ENCODE results near the gene BCL2L14.
A peak's percentile ranks its signal among the peaks of the same experiment; 100 is the strongest.

Gene BCL2L14, protein sequence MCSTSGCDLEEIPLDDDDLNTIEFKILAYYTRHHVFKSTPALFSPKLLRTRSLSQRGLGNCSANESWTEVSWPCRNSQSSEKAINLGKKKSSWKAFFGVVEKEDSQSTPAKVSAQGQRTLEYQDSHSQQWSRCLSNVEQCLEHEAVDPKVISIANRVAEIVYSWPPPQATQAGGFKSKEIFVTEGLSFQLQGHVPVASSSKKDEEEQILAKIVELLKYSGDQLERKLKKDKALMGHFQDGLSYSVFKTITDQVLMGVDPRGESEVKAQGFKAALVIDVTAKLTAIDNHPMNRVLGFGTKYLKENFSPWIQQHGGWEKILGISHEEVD

DNA sequence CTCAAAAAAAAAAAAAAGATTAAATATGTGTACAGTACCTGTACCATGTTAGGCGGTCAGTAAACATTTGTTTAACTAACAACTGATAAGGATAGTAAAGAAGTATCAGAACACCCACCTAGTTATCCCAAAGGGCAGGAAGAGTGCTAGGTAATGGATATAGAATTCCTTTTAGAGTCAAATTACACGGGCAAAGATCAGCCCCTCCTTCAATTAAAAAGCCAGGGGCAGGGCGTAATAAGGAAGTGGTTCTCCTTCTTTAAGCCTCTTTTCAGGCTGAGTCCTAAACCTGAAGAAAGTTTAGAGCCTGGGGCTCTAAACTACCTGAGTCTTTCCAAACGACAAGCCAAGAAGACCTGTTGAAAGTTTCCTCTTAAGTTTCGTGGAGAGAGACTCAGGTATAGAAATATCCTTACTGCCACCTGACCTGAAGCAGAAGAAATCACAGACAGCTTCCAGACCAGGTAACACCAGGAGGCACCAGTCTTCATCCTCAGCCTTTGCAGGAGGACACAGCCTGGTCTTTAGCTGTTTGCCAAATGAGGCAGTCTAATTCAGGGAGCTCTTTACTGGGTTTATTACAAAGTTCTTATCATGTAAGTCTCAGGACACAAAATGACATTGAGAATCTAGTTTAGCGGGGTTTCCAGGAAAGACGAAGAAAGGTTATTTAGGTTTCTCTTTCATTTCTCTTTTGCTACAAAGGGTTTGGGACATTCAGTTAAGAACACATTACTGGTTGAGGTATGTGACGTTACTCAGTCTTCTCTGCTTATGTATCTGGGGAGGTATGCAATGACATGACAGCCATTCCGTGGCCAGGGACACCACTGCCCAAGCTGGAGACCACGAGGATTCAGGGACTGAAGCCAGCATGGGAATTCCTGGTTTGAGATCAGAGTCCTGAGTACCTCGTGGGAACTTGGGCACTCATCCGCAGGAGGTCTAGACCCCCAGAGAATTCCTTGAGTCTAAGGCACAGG is at the start of gene BCL2L14:
Gene BCL2L14, plus strand, starts transcription at position 266 of the 983 bp plus-strand sequence. CDS start 8,367 bp downstream, outside the sequence.
- Histone ChIP-seq H3K4me3 (no peak within 1 kb of the TSS), H3K9me3 (no peaks in the 10 kb centered on the region), H3K27me3 (ENCODE audit: low read depth) (no peaks in the 10 kb centered on the region), H3K36me3 (replicated peaks) (no peaks in the 10 kb centered on the region), H3K4me1 (no peaks in the 10 kb centered on the region; the same call in 1 of the 2 replicates)
- in situ Hi-C loops (cut with MboI; ENCODE audit: low sequenced_read_pairs), result no loop called here
- no peak for DNase-seq (ENCODE audit: low spot score in 2 of 2)

DNA sequence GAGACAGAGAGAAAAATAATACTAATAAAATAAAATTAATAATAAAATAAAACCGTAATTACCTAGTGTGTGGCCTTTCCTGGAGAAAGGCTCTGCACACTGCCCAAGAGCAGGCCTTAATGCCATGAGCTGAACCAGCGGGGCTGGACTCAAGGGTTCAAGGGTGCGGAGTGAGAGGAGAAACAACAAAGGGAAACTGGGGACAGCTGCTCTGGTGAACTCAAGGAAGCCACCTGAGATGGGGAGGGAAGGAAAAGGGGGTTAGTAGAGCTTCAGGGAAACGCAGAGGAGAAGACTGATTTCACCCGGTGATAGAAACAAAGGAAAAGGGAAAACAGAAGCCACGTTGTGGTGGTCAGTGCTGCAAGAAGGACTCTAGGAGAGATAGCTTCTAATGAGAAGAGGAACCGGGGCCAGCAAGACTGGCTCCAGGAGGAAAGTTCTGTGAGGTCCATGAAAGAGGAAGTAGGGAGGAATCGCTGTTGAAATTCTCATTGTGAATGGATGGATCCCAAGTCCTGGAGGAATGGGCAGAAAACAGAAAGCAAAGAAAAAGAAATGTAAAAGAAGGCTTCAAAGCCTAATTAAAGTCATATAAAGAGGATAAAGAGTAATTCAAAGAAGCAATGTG is 48.3 kb upstream of the BCL2L14 start:
- no peaks in the 10 kb centered on the region for H3K4me1 ChIP-seq
- no peak for DNase-seq (ENCODE audit: low spot score in 2 of 2)
- in situ Hi-C loops (cut with MboI; ENCODE audit: low sequenced_read_pairs), result no loop called here

DNA sequence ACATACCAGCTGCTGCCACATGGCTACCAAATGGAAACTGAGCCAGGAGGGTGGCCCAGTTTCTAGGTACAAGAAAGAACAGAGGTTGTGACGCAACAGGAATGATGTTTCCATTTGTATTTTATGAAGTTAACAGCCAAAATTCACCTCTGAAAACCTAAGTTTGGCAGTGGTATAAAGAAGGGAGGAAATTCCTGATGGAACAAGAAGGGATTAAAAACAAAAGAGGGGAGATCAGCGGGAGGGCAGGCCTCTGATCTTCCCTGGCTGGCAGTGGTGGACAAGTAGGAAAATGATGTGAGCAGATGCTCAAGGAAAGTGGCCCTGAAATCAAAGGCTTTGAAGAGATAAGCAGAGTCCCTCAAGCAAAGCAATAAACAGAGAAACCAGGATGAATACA is 47.3 kb upstream of the BCL2L14 start:
- in situ Hi-C loops (cut with MboI; ENCODE audit: low sequenced_read_pairs), result no loop called here
- Histone ChIP-seq H3K27me3 (ENCODE audit: low read depth) (no peaks in the 10 kb centered on the region), H3K4me1 (no peaks in the 10 kb centered on the region), H3K36me3 (replicated peaks) (no peaks in the 10 kb centered on the region), H3K4me3 (no peak overlapping the region), H3K9me3 (peaks cover 5% of the 10 kb centered on the region; the same call in 1 of the 2 replicates)
- DNase-seq (ENCODE audit: low spot score in 2 of 2), result no peak

More for the DNA sequence above, 48.3 kb upstream of the BCL2L14 start:
- Histone ChIP-seq H3K9me3 (peaks cover 5% of the 10 kb centered on the region; the same call in 1 of the 2 replicates), H3K36me3 (replicated peaks) (no peaks in the 10 kb centered on the region), H3K27me3 (ENCODE audit: low read depth) (no peaks in the 10 kb centered on the region), H3K4me3 (no peak overlapping the region)

DNA sequence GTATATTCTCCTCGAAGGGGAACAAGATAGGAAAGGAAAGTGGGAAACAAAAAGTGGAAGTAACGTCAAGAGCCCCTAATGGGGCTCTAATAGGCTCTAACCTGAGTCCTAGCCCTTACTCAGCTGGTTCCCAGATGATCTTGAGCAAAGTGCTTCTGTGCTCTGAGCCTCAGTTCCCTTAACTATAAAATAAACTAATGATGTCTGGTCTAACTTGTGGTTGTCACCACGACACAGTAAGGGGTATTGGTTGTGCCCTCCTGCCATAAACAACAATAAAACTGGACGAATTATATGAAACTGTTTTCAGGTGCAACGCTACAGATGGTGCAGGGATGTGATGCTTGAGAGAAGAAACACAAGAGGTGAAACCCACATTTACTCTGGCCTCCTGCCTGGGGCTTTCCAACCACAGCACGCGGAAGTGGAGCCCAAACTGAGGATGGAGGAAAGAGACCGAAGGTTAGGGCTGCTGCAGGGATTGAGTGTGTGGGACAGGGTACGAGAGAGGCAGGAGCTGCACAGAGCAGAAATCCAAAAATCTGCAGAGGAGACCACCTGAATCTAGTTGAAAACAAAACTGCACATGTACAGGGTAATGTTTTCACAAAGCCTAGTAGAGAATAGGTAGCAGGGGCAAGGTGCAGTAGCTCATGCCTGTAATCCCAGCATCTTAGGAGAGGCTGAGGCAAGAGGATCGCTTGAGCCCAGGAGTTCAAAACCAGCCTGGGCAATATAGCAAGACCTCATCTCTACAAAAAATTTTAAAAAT is 45.6 kb upstream of the BCL2L14 start:
- Histone ChIP-seq H3K4me1 (no peaks in the 10 kb centered on the region), H3K27me3 (ENCODE audit: low read depth) (no peaks in the 10 kb centered on the region), H3K9me3 (peaks cover 5% of the 10 kb centered on the region; the same call in 1 of the 2 replicates), H3K4me3 (no peak overlapping the region), H3K36me3 (replicated peaks) (no peaks in the 10 kb centered on the region)
- no peak for DNase-seq (ENCODE audit: low spot score in 2 of 2)
- in situ Hi-C loops (cut with MboI; ENCODE audit: low sequenced_read_pairs), result no loop called here

DNA sequence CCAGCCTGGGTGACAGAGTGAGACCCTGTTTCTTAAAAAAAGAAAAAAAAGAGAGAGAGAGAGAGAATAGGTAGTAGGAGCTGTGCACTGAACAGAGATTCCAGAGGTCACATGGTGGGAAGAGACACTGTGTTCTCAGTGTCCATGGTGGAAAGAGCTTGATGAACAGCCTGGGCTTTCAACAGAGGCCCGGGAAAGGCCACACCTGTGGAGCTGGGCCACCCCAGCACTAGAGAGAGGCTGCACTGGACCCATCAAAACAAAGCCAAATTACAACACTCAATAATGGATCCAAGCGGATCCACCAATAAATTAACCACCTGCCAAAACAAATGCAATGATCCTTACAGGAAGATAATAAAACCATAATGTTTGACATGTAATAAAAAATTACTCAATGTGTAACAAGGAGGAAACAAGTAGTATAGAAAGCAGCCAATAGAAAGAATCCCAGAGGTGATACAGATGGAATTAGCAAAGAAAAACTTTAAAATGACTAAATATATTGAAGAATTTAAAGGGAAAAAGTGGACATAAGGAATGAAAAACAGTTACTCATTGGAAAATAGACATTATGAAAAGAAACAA is 44.8 kb upstream of the BCL2L14 start:
- H3K4me1 ChIP-seq, result no peaks in the 10 kb centered on the region

DNA sequence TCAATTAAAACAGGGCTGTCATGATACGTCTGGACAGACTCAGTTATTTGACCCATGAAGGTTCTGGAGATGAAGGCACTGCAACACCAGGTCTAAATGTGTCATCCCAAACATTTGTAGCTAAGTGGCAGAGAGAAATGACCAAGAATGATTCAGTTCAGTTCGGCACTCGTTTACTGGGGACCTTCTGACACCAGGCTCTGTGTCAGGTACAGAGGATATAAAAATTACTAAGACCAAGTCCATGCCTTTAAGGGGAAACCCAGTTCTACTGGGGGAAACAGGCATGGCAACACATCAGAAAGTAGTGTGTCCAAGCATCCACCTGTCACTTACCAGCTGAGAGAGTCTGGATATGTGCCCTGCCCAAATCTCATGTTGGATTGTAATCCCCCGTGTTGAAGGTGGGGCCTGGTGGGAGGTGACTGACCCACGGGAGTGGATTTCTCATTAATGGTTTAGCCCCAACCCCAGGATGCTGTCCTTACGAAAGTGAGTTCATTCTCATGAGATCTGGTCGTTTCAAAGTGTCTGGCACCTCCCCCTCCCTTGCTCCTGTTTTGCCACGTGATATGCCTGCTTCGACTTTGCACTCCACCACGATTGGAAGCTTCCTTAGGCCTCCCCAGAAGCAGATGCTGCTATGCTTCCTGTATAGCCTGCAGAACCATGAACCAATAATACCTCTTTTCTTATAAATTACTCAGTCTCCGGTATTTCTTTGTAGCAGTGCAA is 41.9 kb upstream of the BCL2L14 start:
- peaks cover 10% of the 10 kb centered on the region for H3K4me1 ChIP-seq
- no peaks in the 10 kb centered on the region for H3K36me3 ChIP-seq (replicated peaks)
- in situ Hi-C loops (cut with MboI; ENCODE audit: low sequenced_read_pairs), result no loop called here
- no peaks in the 10 kb centered on the region for H3K27me3 ChIP-seq (ENCODE audit: low read depth)
- peaks cover 5% of the 10 kb centered on the region; the same call in 1 of the 2 replicates for H3K9me3 ChIP-seq
- no peak for DNase-seq (ENCODE audit: low spot score in 2 of 2)
- H3K4me3 ChIP-seq, result no peak overlapping the region

More for the DNA sequence above, 44.8 kb upstream of the BCL2L14 start:
- no peak for DNase-seq (ENCODE audit: low spot score in 2 of 2)
- peaks cover 5% of the 10 kb centered on the region; the same call in 1 of the 2 replicates for H3K9me3 ChIP-seq
- no peak overlapping the region for H3K4me3 ChIP-seq
- no peaks in the 10 kb centered on the region for H3K36me3 ChIP-seq (replicated peaks)
- no peaks in the 10 kb centered on the region for H3K27me3 ChIP-seq (ENCODE audit: low read depth)
- in situ Hi-C loops (cut with MboI; ENCODE audit: low sequenced_read_pairs), result no loop called here

DNA sequence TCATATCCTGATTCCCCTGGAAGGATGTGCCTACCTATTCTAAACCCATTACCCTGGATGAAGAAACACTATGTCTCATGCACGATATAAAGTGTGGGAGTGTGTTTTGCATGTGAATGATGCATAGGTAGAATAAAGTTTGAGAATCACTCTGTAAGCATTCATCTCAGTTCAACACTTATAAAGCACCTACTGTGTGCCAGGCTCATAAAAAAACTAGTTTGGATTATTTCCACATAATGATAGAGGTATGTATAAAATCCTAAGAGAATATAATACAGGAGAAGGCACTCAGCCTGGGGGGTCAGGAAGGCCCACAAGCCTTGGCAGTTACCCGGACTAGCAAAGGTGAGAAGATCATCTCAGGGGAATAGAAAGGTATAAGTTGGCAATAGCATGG is 41.1 kb upstream of the BCL2L14 start:
- in situ Hi-C loops (cut with MboI; ENCODE audit: low sequenced_read_pairs), result loop anchor here (5.0 to 10.0 kb wide), 3 partner anchors 447 to 675 kb away; no protein-coding TSS in a partner anchor
- no peaks in the 10 kb centered on the region for H3K27me3 ChIP-seq (ENCODE audit: low read depth)
- H3K36me3 ChIP-seq (replicated peaks), result no peaks in the 10 kb centered on the region
- no peak overlapping the region for H3K4me3 ChIP-seq
- H3K4me1 ChIP-seq, result peaks cover 10% of the 10 kb centered on the region
- no peak for DNase-seq (ENCODE audit: low spot score in 2 of 2)
- peaks cover 5% of the 10 kb centered on the region; the same call in 1 of the 2 replicates for H3K9me3 ChIP-seq

DNA sequence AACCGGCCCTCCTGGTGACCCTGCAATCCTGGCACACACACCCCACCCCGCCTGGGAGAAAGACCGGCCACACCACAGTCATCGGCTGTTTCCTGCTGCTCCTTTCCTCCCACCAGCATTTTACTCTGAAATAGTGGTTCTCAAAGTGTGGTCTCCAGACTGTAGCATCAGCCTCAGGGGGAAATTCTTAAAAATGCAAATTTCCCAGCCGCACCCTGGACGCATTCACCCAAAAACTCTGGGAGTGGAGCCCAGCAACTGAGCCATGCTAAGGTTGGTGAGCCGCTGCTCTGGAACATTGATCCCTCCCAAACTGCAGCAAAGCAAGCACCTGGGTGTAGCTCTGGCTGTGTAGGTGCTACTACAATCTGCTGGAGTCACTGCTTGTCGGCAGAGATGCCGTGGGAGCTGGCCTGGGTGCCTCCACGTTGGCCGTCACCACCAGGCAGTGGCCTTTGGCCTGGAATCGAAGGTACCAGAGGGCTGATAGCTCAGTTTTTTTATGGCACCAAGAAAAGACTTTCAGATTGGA is 38.4 kb upstream of the BCL2L14 start:
- Histone ChIP-seq H3K36me3 (replicated peaks) (no peaks in the 10 kb centered on the region), H3K4me1 (peaks cover 10% of the 10 kb centered on the region), H3K4me3 (no peak overlapping the region), H3K9me3 (no peaks in the 10 kb centered on the region), H3K27me3 (ENCODE audit: low read depth) (no peaks in the 10 kb centered on the region)
- in situ Hi-C loops (cut with MboI; ENCODE audit: low sequenced_read_pairs), result loop anchor here (5.0 to 10.0 kb wide), 3 partner anchors 450 to 672 kb away; no protein-coding TSS in a partner anchor
- no peak for DNase-seq (ENCODE audit: low spot score in 2 of 2)

DNA sequence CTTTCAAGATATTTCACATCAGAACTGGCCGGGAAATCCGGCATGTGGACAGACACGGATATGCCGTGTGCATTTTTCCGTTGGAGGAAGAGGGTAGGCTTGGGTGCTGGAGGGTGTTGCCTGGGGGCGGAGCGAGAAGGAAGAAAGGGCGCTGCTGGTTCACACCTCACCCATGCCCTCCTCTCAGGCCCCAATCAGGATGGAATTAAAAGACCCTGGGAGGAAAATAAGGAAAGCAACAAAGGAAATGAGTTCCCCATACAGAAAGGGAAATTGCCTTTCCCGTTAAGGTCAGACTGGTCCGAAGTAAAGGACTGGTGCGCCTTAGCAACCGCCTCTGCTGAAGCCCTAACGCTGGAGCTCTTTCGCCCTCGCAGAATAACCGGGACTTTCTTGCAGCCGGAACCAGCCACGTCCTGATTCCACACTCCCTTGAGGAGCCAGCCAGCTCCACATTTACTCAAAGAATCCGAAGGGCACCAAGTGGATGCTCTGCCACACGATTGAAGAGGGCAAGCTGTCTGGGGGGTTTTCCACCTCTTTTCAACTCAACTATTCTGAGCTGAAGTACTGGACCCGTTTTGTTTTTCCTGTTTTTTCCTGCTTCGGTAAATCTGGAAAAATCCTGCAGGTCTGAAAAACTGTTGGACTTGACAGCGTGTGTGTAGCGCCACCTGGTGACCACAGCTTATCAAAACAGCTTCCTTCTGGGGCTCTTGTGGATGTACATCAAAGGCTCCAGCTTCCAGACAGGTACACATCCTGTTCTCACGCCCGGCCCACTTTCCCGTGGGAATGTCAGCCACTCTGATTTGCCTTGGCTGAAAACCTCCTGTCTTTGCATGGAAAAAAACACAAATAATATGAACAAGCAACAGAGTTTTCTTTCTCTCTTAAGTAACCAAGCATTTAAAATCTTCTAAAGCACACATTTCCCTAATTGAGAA is 37.6 kb upstream of the BCL2L14 start:
- H3K4me3 ChIP-seq, result peak overlapping the region; percentile 15
- in situ Hi-C loops (cut with MboI; ENCODE audit: low sequenced_read_pairs), result loop anchor here (5.0 to 10.0 kb wide), 3 partner anchors 451 to 672 kb away; no protein-coding TSS in a partner anchor

DNA sequence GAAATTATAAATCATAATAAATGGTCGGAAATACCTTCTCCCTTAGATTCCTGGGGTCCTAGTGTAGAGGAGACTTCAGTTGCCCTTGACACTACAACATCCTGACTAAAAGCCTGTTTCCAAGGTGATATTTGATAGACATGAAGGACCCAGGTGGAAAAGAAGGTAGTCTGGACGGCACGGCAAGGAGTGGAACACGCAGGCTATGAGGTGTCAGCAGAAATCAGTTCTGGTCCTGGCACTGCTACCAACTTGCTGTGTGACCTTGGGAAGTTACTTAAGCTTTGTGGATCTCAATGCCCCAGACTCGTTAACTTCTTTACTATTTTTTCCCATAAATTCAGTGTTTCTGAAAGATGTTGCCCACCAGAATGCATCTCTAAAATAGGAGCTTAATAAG is 36.9 kb upstream of the BCL2L14 start:
- H3K27me3 ChIP-seq (ENCODE audit: low read depth), result no peaks in the 10 kb centered on the region
- in situ Hi-C loops (cut with MboI; ENCODE audit: low sequenced_read_pairs), result loop anchor here (5.0 to 10.0 kb wide), 3 partner anchors 452 to 671 kb away; no protein-coding TSS in a partner anchor
- DNase-seq (ENCODE audit: low spot score in 2 of 2), result no peak
- no peaks in the 10 kb centered on the region for H3K9me3 ChIP-seq
- peaks cover 10% of the 10 kb centered on the region for H3K4me1 ChIP-seq
- H3K36me3 ChIP-seq (replicated peaks), result no peaks in the 10 kb centered on the region
- no peak overlapping the region for H3K4me3 ChIP-seq

More for the DNA sequence above, 37.6 kb upstream of the BCL2L14 start:
- Histone ChIP-seq H3K27me3 (ENCODE audit: low read depth) (no peaks in the 10 kb centered on the region), H3K36me3 (replicated peaks) (no peaks in the 10 kb centered on the region), H3K9me3 (no peaks in the 10 kb centered on the region), H3K4me1 (peaks cover 10% of the 10 kb centered on the region)
- peak; percentile 83 to 84 for DNase-seq (ENCODE audit: low spot score in 2 of 2)

DNA sequence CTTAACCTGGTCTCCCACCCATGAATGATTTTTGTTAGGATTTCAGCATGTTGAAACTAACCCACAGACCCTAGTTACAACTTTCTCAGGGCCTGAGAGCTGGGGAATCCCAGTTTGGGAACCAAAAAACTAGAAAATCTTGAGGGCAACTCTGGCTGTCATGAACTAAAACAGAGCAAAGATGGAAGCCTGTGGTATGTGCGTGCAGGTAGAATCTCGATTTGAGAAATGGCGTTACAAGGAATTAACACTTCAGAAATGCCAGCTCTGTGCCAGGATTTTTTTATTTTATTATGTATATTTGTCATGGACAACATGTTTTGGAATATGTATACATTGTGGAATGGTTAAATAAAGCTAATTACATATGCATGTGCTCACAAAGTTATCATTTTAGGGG is 36.4 kb upstream of the BCL2L14 start:
- in situ Hi-C loops (cut with MboI; ENCODE audit: low sequenced_read_pairs), result loop anchor here (5.0 to 10.0 kb wide), 3 partner anchors 452 to 670 kb away; no protein-coding TSS in a partner anchor
- DNase-seq (ENCODE audit: low spot score in 2 of 2), result no peak
- H3K9me3 ChIP-seq, result no peaks in the 10 kb centered on the region
- H3K4me1 ChIP-seq, result peaks cover 10% of the 10 kb centered on the region
- H3K36me3 ChIP-seq (replicated peaks), result no peaks in the 10 kb centered on the region
- no peak overlapping the region for H3K4me3 ChIP-seq
- H3K27me3 ChIP-seq (ENCODE audit: low read depth), result no peaks in the 10 kb centered on the region
